ENCODE results near the gene STKLD1.
A peak's percentile ranks its signal among the peaks of the same experiment; 100 is the strongest.
"Not testable (repeated sequence)": the region's sequence is repeated elsewhere in the genome, so short reads cannot be mapped to it uniquely, and the experiment has no call there.

The STKLD1 gene

DNA sequence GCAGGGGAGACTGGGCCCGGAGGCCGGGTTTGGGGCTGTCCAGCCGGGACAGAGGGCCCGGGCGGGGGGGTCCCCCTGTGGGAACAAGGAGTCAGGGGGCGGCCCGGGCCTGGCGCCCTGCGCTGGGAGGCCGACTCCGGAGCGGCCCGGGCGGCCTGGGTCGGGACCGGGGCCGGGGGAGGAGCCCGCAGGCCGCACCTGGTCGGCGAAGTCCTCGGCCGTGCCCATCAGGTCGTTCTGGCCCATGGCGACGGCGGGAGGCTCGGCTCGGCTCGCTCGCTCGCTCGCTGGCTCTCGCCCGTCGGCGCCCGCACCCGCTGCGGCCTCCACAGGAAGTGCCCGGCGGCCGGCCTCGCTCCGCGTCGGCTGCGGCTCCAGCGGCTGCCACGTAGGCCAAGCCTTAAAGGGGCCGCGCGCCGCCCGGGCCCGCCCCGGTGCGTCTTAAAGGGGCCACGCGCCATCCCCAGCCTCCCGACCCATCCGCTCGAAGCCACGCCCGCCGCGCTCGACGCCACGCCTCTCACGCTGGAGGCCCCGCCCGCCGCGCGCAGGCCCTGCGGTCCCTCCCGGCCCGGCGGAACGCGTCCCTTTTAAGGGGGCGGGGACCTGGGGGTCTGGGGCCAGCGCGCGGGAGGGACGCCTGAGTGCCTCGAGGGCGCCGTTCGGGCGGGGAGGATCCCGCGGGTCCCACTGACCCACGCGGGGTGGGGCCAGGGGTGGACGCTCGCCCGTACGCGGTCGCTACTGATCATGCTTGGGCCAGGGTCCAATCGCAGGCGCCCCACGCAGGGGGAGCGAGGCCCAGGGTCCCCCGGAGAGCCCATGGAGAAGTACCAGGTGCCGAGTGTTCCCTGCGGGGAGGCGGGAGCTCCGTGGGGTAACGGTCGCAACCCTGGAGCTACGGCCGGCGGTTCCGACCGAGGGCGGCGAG is at the start of gene STKLD1, which contains the start of gene SURF4:
STKLD1 (plus strand) TSS at position 643 of the 931 bp plus-strand sequence; CDS start at position 751, 108 bp downstream.
SURF4 (minus strand) TSS at position 337 of the 931 bp plus-strand sequence; CDS start at position 246, 91 bp downstream.
- no peaks in the 10 kb centered on the region for H3K9me3 ChIP-seq (replicated peaks; ENCODE audit: insufficient read depth, low read length)
- H3K4me2 ChIP-seq (ENCODE audit: low read depth, low read length), result peak within 1 kb of the TSS; percentile 94
- H3K27ac ChIP-seq (ENCODE audit: low read length), result peak within 1 kb of the TSS; percentile 32; the same call in 1 of the 2 replicates
- no peaks in the 10 kb centered on the region for H3K9me2 ChIP-seq (replicated peaks; ENCODE audit: insufficient read depth, low read length)
- H3K79me2 ChIP-seq (ENCODE audit: low read length), result peaks cover 47% of the 10 kb centered on the region
- no peak for TF ChIP-seq EZH2phosphoT487 (IDR thresholded peaks at IDR 0.05; ENCODE audit: low read length)
- TF ChIP-seq EZH2 (optimal IDR thresholded peaks at IDR 0.05; ENCODE audit: low read depth, low read length), result no peak
- TF ChIP-seq, protein P1, sequence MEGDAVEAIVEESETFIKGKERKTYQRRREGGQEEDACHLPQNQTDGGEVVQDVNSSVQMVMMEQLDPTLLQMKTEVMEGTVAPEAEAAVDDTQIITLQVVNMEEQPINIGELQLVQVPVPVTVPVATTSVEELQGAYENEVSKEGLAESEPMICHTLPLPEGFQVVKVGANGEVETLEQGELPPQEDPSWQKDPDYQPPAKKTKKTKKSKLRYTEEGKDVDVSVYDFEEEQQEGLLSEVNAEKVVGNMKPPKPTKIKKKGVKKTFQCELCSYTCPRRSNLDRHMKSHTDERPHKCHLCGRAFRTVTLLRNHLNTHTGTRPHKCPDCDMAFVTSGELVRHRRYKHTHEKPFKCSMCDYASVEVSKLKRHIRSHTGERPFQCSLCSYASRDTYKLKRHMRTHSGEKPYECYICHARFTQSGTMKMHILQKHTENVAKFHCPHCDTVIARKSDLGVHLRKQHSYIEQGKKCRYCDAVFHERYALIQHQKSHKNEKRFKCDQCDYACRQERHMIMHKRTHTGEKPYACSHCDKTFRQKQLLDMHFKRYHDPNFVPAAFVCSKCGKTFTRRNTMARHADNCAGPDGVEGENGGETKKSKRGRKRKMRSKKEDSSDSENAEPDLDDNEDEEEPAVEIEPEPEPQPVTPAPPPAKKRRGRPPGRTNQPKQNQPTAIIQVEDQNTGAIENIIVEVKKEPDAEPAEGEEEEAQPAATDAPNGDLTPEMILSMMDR (IDR thresholded peaks at IDR 0.05; ENCODE audit: low read length), result no peak
- DNase-seq, result peak; percentile 96
- peak within 1 kb of the TSS; percentile 95 for H3K9ac ChIP-seq (ENCODE audit: low read length)
- H3K36me3 ChIP-seq (replicated peaks; ENCODE audit: insufficient read depth, low read length), result no peaks in the 10 kb centered on the region; the same call in 1 of the 2 replicates
- no peaks in the 10 kb centered on the region for H3F3A ChIP-seq (ENCODE audit: insufficient read depth, low read length)
- H3K27me3 ChIP-seq (replicated peaks; ENCODE audit: insufficient read depth, low read length), result peaks cover 29% of the 10 kb centered on the region
- H3K4me1 ChIP-seq (ENCODE audit: low read length), result no peaks in the 10 kb centered on the region
- H3K4me3 ChIP-seq (ENCODE audit: low read length), result peak within 1 kb of the TSS; percentile 99
- peak within 1 kb of the TSS; percentile 98 for H2AFZ ChIP-seq (ENCODE audit: low read length)
- peaks cover 17% of the 10 kb centered on the region; the same call in 1 of the 2 replicates for H4K20me1 ChIP-seq (ENCODE audit: insufficient read depth, low read length)

DNA sequence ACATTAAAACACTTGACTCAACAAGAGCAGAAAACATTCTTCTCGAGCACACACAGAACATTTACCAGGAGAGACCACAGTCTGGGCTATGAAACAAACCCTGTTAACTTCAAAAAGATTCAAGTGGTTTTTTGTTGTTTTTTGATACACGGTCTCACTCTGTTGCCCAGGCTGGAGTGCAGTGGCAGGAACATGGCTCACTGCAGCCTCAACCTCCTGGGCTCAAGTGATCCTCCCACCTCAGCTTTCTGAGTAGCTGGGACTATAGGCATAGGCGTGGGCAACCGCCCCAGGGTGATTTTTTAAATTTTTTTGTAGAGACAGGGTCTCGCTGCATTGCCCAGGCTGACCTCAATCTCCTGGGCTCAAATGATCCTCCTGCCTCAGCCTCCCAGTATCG is 49.1 kb upstream of the STKLD1 start:
- H3K4me1 ChIP-seq (ENCODE audit: low read length); H4K20me1 ChIP-seq (ENCODE audit: insufficient read depth, low read length); H3K4me2 ChIP-seq (ENCODE audit: low read depth, low read length); H3K4me3 ChIP-seq (ENCODE audit: low read length); H2AFZ ChIP-seq (ENCODE audit: low read length); H3K9ac ChIP-seq (ENCODE audit: low read length); H3K27ac ChIP-seq (ENCODE audit: low read length); H3K9me2 ChIP-seq (replicated peaks; ENCODE audit: insufficient read depth, low read length); H3F3A ChIP-seq (ENCODE audit: insufficient read depth, low read length); H3K79me2 ChIP-seq (ENCODE audit: low read length); H3K36me3 ChIP-seq (replicated peaks; ENCODE audit: insufficient read depth, low read length); H3K9me3 ChIP-seq (replicated peaks; ENCODE audit: insufficient read depth, low read length); DNase-seq: not testable (repeated sequence)
- peaks cover 55% of the 10 kb centered on the region for H3K27me3 ChIP-seq (replicated peaks; ENCODE audit: insufficient read depth, low read length)

DNA sequence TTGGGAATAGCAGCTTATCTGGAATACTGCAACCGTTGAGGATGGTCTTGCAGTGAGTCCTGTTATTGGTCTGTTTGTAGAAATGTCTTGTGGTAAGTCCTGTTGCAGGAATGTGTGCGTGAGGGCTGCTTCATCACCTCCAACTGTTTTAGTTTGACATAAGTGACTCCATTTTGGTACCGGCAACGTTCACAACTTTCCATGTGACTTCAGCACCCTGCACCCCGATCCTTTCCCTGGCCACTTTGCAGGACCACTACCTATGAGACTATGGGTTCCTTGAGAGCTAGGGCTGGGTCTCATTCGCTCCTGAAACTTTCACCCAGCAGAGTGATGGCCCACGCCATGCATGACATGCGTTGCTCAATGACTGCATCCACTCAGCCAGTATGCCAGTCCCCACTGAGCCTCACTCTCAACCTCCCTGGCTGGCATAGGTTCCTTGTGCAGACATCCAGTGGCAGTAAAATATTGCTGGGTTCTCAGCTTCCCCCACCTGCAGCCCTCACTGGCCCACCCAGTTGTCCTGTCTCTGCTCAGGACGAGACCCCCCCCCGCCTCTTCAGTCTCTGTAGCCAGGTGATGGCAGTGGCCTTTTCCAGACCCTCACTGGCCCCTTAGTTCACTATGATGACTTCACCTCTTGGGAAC is 48.2 kb upstream of the STKLD1 start:
- TF ChIP-seq EZH2 (optimal IDR thresholded peaks at IDR 0.05; ENCODE audit: low read depth, low read length) (no peak), EZH2phosphoT487 (IDR thresholded peaks at IDR 0.05; ENCODE audit: low read length) (no peak)
- TF ChIP-seq, protein P1 (IDR thresholded peaks at IDR 0.05; ENCODE audit: low read length), result no peak

More for the DNA sequence above, 48.2 kb upstream of the STKLD1 start:
- Histone ChIP-seq H3K9me3 (replicated peaks; ENCODE audit: insufficient read depth, low read length) (no peaks in the 10 kb centered on the region), H3K36me3 (replicated peaks; ENCODE audit: insufficient read depth, low read length) (peaks cover 5% of the 10 kb centered on the region; the same call in 1 of the 2 replicates), H3K4me1 (ENCODE audit: low read length) (no peaks in the 10 kb centered on the region), H3K27ac (ENCODE audit: low read length) (no peak overlapping the region), H3K79me2 (ENCODE audit: low read length) (no peaks in the 10 kb centered on the region), H3K9me2 (replicated peaks; ENCODE audit: insufficient read depth, low read length) (no peaks in the 10 kb centered on the region), H3F3A (ENCODE audit: insufficient read depth, low read length) (no peaks in the 10 kb centered on the region), H3K4me3 (ENCODE audit: low read length) (no peak overlapping the region), H4K20me1 (ENCODE audit: insufficient read depth, low read length) (no peaks in the 10 kb centered on the region), H3K4me2 (ENCODE audit: low read depth, low read length) (no peak overlapping the region), H2AFZ (ENCODE audit: low read length) (no peak overlapping the region), H3K27me3 (replicated peaks; ENCODE audit: insufficient read depth, low read length) (peaks cover 47% of the 10 kb centered on the region), H3K9ac (ENCODE audit: low read length) (no peak overlapping the region)
- no peak for DNase-seq

All from MM.1S (cell line).